ENCODE data around the gene ROBO4.

Gene ROBO4

GRCh38 chr11:124918950-124919349, 21.3 kb upstream of the ROBO4 start, which contains the start of gene HEPN1:
Gene HEPN1, plus strand, starts transcription at chr11:124919250.
- DNase-seq: no peak

GRCh38 chr11:124917115-124917637, 19.5 kb upstream of the ROBO4 start:
- DNase-seq: no peak

DNA sequence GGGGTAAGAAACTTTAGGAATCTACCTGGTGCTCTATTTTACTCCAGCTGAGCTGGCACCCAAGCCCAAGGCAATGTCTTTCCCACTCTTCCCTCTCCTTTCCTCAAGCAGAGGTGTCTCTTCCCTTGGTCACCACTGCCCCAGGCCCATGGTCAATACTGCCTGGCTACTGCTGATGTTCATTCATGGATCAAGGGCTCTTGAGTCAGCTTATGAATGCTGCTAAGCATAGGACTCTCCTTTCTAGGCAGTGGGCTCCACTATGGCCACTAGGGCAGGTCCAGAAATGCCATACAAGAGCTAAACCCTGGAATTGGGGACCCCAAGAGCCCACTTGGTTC, 18.7 kb upstream of the ROBO4 start:
- DNase-seq: no peak

DNA sequence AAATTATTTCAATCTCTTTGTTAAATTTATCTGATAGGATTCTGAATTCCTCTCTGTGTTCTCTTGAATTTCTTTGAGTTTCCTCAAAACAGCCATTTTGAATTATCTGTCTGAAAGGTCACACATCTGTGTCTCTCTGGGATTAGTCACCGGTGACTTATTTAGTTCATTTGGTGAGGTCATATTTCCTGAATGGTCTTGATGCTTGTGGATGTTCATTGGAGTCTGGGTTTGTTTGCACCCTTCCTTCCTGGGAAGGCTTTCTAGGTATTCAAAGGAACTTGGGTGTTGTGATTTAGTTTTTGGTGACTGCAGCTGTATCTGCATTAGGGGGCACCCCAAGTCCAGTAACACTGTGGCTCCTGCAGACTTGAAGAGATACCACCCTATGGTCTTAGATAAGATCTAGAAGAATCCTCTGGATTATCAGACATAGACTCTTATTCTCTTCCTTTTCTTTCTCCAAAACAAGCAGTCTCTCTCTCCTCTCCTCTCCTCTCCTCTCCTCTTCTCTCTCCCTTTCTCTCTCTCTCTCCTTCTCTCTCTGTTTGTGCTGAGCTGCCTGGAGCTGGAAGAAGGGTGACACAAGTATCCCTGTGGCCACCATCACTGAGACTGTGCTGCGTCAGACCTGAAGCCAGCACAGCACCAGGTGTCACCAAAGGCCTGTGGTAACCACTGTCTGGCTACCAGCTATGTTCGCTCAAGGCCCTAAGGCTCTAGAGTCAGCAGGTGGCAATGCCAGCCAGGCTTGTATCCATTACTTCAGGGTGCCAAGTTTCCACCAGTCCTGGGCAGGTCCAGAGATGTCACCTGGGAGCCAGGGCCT, 18.1 kb upstream of the ROBO4 start:
- DNase-seq: no peak

GRCh38 chr11:124902616-124903015, 5.0 kb upstream of the ROBO4 start:
- DNase-seq: no peak

DNA sequence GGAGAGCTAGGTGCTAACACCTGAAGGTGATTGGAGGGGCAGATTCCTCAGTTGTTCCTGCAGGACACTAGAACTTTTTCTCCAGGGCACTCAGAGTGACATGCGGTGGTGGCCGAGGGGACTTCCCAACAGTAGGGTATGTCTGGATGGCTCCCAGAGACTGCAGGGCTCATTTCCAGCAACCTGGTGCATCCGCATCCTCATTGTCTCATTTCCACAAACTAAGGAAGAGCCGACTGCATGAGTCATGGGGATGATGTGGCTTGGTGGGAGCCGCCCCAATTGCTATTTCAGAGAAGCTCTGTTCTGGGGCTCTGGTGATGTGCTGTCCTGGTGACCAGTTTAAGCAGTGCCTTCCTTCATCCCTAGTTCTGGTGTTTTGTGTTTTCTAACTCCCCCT, 2.8 kb upstream of the ROBO4 start:
- no peak for DNase-seq

GRCh38 chr11:124899383-124900145, 1.9 kb upstream of the ROBO4 start:
- DNase-seq: no peak

- no peak for DNase-seq
These were observed 1.0 kb upstream of the ROBO4 start for GRCh38 chr11:124898711-124899110.

DNA sequence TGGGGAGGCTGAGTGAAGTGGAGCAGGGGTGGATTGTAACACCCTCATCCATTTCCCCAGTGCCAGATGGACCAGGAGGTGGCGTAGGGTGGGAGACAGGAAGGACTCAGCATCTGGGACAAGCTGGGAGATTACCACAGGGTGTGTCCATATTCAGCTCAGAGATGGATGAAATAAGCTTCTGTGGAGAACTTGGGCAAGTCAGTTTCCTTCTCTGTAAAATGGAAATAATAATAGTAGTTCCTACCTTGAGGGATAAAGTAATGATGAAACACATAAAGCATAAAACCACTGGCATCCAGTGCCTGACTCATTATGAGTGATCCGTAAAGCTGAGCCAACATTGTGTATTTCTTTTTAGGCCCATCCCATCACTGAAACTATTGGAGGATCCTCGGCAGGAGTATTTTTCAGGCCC, 607 bp upstream of the ROBO4 start:
- DNase-seq: no peak

DNA sequence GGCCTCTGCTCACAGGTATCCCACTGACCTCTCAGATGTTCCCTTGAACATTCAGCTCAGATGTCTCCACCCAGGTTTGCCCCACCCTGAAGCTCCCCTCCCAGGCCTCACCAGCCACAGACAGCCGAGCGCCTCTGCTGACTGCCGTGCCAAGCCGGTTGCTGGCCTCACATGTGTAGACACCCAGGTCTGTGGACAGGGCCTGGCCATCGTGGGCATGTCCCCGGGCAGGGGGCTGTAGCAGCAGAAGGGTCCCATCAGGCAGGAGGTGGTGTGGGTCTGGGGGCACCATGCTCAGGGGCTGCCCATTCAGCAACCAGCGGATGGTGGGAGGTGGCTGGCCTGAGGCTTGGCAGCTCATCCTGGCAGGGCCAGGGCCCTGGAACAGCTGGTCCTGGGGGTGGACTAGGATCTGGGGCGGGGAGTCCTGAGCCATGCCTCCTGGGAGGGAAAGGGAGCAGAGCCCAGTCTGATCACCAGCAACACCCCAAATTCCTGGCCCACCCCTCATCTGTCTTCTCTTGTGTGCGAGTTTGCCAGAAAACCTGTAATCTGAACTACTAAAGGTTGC, 759 bp downstream of the ROBO4 start:
- DNase-seq: no peak

GRCh38 chr11:124896071-124896750, 1.5 kb downstream of the ROBO4 start:
- DNase-seq: no peak

- DNase-seq: no peak
These were observed 2.1 kb downstream of the ROBO4 start for GRCh38 chr11:124895471-124895971.

DNA sequence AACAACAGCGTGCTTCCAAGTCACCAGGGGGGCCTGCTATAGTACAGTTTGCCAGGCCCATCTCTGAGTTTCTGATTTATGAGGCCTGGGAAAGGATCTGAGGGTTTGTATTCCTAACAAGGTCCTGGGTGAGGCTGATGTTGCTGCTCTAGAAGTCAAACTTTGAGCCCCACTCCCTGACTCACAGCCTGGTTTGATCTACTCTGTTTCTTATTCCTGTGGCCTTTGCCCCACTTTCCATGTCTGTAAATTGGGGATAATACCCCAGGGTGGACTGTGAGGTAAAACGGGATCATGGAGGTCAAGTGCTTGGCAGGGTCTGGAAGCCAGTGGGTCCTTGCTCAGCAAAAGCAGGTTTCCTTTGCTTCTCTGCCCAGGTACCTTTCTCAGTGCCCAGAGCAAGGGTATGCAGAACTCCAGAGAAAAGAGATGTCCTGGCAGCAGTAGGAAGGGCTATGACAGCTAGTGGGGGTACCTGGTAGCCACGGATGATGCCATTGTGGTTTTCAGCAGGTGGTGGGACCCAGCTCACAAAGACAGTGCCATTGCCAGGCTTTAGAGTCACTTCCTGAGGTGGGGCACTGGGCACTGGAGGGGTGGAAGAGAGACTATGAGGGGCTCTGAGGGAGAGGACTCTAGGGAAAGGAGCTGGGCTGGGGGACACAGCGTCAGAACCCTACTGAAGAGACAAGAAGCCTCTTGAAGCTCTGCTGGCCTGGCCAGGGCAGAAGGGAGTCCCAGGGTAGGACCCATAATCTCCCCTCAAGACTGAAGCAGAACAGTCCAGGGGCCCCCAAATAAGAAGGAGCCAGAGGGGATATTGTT, 2.8 kb downstream of the ROBO4 start:
- no peak for DNase-seq

GRCh38 chr11:124893781-124894401, 3.8 kb downstream of the ROBO4 start:
- DNase-seq: no peak

DNA sequence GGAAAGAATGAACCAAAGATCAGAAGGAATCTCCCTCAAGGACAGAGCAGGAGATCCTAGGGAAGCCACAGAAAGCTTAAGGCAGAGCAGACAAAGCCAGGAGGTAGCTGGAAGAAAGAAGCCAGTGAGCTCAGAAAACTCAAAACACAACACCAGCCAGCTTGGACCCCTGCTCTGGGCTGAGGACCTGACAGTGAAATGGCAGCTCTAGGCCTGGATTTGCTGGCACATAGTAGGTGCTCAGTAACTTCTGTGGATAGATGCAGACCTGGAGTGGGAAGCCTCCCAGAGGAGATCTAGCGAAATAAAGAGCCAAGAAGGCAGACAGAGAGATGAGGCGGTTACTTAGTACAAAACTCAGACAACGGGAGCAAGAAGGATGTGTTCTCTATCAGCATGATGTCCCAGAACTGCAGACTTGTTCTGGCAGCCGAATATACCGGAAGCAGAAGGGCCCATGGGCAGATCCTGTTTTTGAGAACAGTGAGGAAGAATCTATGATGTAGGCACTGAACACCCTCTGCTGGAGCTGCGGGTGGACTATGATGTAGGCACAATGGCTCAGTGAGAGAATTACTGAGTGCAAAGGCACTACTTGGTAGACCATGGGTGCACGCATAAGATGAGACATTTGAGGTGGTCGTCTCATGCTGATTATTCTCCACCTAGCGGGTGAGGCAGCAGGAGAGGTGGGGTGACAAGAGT, 4.8 kb downstream of the ROBO4 start:
- no peak for DNase-seq

DNA sequence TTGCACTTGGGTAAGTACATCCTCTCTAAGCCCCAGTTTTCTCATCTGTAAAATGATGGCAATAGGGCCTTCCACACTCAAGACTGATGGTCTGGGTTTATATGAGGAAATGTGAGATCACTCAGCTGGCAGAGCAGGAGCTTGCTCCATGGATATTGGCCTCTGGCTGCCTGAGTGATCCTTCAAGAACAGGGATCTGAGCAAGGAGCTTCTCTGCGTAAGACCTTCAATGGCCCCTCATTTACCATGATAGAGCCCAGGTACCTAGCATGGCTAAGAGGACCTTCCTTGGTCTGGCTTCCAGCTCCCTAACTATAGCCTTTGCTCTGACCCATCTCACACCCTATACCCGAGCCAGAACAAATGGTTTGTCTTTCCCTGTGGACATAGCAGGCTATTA, 5.5 kb downstream of the ROBO4 start:
- no peak for DNase-seq

- DNase-seq: no peak
These were observed 6.2 kb downstream of the ROBO4 start for GRCh38 chr11:124891373-124891861.

- no peak for DNase-seq
These were observed 6.8 kb downstream of the ROBO4 start for GRCh38 chr11:124890683-124891372.

DNA sequence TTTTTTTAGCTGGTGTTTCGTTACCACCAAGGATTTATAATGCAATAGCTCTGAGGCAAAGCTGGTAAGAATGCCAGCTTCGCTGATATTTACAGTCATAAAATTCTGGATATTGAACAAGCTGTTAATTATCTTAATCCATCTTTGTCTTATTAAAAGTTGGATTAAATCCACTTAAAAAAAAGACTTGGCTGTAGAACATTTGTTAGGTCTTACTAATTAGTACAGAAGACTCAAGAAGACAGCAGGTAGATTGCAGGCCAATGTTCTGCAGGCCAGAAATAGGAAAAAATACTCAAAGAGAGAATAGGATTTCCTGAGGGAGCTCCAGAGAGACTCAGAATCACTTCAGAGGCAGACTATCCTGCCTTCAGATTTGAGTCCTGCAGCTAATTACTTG, 7.5 kb downstream of the ROBO4 start:
- no peak for DNase-seq

All from NCI-H1436 treated with DMSO at 0.1 percent for 48 hours (cell line).